LNCaP clone FGC (cell line): Measurements from ENCODE around the gene DCLK1.

ENCODE experiments used
- DNase-seq: peaks from one replicate; pipeline ENCODE4 v3.0.0-alpha.2; 2011; ENCODE audit warnings: low read depth
- H3K4me3 ChIP-seq: 2 replicates; pipeline ENCODE4 v1.5.1; 2011; ENCODE audit warnings: mild to moderate bottlenecking, low read depth, low read length, control low read depth
- CTCF ChIP-seq: IDR thresholded peaks from 2 replicates; pipeline ENCODE4 v1.5.1; 2012; ENCODE audit warnings: mild to moderate bottlenecking; ENCODE audit not compliant: control insufficient read depth, insufficient read depth; ENCODE audit errors: extremely low read depth

DCLK1 gene

GRCh38 chr13:35945368-35945767 lies 185.8 kb downstream of the DCLK1 start:
- no peak overlapping the region for H3K4me3 ChIP-seq
- no peak for TF ChIP-seq CTCF
- no peak for DNase-seq

GRCh38 chr13:35941374-35941773 lies 189.8 kb downstream of the DCLK1 start:
- H3K4me3 ChIP-seq: no peak overlapping the region
- no peak for TF ChIP-seq CTCF
- DNase-seq: no peak

- DNase-seq: no peak
- H3K4me3 ChIP-seq: no peak overlapping the region
- no peak for TF ChIP-seq CTCF
These were observed 190.4 kb downstream of the DCLK1 start for GRCh38 chr13:35940734-35941133.

- H3K4me3 ChIP-seq: no peak overlapping the region
- no peak for TF ChIP-seq CTCF
- no peak for DNase-seq
These were observed 194.8 kb downstream of the DCLK1 start for GRCh38 chr13:35936246-35936978.

GRCh38 chr13:35930665-35931631 lies 200.2 kb downstream of the DCLK1 start:
- H3K4me3 ChIP-seq: no peak overlapping the region
- no peak for TF ChIP-seq CTCF

GRCh38 chr13:35927567-35928021 lies 203.6 kb downstream of the DCLK1 start:
- H3K4me3 ChIP-seq: no peak overlapping the region
- no peak for DNase-seq
- TF ChIP-seq CTCF: no peak

More at GRCh38 chr13:35930665-35931631, 200.2 kb downstream of the DCLK1 start:
- DNase-seq: no peak
